Measurements from ENCODE around the gene CDK5RAP1.

- TF ChIP-seq ZNF335 (tag by site-specific recombination; conservative IDR thresholded peaks at IDR 0.05) (no peak), CTCF (tag by site-specific recombination; IDR thresholded peaks at IDR 0.05) (no peak), ATF2 (tag by site-specific recombination; IDR thresholded peaks at IDR 0.05; ENCODE audit: low read depth) (no peak), ZNF10 (tag by site-specific recombination; IDR thresholded peaks at IDR 0.05) (no peak), ELK4 (IDR thresholded peaks at IDR 0.05; ENCODE audit: borderline replicate concordance, low read depth, low read length) (no peak), ZNF140 (tag by site-specific recombination; IDR thresholded peaks at IDR 0.05) (no peak), HIC1 (tag by site-specific recombination; IDR thresholded peaks at IDR 0.05) (no peak), MYNN (tag by site-specific recombination; IDR thresholded peaks at IDR 0.05; ENCODE audit: borderline replicate concordance) (no peak), ZFP3 (tag by site-specific recombination; IDR thresholded peaks at IDR 0.05; ENCODE audit: low read depth) (no peak)
Measured at GRCh38 chr20:33370291-33370690, 31.0 kb downstream of the CDK5RAP1 start.
